ENCODE data around the gene MAS1L.

DNA sequence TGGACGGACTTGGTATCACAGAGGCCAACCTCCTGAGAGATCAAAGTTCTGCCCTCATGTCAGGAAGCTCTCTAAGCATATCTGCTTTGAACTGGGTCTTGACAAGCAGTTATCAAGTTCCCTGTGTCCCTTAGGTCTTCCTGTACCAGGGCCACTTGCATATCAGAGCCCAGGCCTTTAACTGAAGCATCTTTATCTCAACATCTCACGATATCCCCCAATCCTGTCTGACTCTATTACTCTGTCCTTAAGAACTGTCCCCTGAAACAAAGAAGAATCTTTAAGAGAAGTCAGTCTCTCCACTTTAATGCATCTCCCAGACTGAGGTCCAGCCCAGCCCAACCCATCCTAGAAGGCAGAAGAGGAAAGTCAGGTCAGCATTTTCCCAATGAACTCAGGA, 8.2 kb downstream of the MAS1L start:
- TF ChIP-seq, protein P1, sequence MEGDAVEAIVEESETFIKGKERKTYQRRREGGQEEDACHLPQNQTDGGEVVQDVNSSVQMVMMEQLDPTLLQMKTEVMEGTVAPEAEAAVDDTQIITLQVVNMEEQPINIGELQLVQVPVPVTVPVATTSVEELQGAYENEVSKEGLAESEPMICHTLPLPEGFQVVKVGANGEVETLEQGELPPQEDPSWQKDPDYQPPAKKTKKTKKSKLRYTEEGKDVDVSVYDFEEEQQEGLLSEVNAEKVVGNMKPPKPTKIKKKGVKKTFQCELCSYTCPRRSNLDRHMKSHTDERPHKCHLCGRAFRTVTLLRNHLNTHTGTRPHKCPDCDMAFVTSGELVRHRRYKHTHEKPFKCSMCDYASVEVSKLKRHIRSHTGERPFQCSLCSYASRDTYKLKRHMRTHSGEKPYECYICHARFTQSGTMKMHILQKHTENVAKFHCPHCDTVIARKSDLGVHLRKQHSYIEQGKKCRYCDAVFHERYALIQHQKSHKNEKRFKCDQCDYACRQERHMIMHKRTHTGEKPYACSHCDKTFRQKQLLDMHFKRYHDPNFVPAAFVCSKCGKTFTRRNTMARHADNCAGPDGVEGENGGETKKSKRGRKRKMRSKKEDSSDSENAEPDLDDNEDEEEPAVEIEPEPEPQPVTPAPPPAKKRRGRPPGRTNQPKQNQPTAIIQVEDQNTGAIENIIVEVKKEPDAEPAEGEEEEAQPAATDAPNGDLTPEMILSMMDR (IDR thresholded peaks at IDR 0.05): no peak
- no peak for TF ChIP-seq ZFX (IDR thresholded peaks at IDR 0.05; ENCODE audit: borderline replicate concordance)
